ENCODE data around the gene AREL1.
A peak's percentile ranks its signal among the peaks of the same experiment; 100 is the strongest.

Gene AREL1

DNA sequence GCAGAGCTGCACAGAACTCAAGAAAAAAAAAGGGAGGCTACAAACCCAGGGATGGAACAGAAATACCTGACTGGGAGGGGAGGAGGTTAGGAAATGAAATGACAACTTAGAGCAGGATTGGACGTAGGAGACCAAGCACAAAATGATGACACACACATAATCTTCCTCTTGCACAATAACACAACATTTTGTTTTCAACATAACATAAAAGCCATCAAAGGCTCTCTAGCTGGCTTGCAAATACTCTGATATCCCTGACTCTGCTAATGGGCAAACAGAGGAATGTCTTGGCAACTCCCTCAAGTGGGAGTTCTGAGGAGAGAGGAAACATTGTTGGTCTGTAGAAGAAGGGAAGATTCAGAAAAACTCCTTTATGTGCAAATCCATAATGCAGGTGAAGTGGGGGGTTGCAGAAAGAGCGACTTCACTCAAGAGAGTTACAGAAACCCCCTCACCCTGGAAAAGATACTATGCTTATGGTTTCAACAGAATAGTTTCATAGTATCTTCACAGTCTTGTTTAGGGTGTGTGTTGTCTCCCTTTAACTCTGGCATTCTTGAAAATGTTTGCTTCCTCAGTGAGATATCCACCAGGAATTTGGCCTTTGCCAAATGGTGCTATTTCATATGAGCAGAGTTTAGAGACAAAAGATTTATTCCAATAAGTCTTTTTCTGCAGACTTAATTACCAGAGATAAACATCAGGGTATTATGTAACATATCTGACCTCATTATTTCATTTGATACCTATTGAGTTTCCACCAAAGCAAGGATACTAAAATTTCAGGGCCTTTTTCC, 57.1 kb downstream of the AREL1 start:
- DNase-seq, result no peak

DNA sequence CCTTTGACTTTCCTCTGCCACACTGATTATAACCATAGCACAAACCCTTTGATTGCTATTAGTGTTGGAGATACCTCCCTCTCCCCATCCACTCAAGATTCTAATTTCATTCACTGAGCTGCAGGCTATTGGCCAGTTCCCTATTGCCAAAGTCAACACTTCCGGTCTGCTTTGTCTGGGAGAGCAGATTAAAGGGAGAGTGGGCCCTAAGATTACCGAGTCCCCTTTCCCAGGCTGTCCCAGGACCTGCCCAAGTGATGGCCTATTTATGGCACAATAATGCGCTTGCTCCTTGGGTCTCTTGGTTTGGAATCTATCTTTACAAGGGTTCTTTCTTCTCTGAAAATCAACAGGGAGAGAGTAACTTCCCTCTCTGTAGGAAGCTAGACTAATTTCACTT, 57.9 kb downstream of the AREL1 start:
- DNase-seq, result no peak

DNA sequence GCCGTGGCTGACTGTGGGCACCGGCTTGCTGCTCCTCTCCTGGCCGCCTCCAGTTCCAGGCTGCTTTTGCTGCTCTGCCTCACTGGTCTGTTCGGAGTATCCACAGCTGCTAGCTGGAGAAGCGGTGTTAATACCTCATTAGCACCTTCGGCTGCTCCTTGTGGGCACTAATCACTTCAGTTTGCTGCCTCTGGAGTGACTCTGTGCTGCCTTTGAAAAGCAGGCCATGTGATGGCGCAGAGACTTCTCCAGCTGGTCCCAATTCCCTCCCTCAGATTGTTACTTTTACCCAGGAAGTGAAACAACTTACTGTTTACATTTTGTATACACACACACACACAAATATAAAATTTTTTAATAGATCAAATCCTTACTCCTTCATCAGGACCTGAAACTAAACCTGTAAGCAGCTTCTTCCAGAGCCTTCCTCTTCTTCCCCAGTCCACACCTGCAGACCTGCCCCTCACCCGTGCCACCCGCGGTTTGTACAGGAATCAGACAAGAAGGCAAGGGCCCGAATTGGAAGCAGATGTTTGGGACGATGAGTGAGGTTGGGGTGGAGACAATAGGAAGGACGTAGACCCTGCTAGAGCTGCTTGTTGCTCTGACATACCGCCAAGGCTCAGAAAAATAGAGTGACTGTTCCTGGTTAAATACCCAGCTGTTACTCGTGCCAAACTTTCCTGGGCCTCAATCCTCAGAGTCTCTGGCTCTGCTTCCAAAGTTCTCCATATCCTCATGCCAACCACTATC, 59.3 kb downstream of the AREL1 start:
- DNase-seq, result peak; percentile 56

DNA sequence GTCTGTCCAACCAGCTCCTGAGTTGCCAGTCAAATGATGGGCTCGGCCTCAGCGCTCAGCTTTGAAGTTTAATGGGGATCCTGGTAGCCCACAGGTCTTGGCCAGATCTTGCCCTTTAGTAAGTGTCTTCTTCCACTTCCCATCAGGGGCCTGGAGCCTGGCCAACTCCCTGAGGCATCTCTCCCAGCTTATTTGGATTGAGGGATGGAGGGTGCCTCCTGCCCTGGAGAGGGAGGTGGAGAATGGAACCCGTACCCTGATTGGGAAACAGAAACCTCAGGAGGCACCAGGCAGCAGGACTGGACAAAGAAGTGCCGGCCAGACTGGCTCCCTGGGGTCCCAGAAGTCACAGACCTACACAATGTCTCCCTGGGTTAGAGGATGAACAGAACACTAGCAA, 60.3 kb downstream of the AREL1 start:
- no peak for DNase-seq

DNA sequence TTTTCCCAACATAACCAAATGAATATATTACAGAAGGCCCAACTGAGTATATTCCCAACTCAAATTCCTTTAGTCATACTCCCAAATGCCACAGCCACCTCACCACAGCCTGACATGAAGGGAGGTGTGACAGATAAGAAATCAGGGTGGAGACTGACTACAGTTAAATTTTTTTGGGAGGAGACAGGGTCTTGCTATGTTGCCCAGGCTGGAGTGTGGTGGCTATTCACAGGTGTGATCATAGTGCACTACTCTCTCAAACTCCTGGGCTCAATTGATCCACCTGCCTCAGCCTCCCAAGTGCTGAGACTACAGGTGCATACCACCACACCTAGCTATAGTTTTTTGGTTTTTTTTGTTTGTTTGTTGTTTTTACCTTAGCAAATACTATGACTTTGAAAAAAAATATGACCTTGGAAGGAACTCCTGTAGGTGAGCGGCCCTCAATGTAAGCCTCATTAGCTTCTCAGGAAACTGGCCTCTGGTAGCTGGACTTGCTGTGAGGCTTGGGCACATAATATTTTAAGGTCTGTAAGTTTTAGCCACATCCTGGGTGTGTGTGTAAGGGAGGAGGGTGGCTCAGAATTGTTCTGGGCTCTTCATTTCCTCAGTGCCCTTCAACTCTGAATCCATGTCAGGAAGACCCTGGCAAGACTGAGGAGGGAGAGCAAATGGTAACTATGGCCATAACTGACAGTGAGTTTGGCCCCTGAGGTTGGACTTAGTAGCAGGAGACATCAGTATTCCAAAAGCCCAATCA, 61.8 kb downstream of the AREL1 start:
- no peak for DNase-seq

DNA sequence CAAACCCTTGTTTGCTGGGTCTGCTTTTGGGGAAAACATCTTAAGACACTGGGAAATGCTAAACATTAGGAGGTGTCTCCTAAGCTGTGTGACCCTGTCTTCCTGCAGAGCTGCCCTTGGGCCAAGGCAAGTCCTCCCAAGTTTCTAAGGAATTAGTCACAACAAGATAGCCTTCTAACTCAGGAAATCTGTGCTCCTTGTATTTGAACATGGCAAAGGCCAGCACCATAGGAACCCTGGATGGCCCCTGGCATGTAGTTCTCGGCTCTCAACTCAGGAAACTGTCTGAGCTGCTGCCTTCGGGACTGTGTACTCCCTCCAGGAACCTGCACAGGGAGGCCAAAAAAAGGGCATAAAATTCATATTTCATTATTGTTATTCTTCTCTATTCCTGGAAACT, 63.2 kb downstream of the AREL1 start:
- no peak for DNase-seq

DNA sequence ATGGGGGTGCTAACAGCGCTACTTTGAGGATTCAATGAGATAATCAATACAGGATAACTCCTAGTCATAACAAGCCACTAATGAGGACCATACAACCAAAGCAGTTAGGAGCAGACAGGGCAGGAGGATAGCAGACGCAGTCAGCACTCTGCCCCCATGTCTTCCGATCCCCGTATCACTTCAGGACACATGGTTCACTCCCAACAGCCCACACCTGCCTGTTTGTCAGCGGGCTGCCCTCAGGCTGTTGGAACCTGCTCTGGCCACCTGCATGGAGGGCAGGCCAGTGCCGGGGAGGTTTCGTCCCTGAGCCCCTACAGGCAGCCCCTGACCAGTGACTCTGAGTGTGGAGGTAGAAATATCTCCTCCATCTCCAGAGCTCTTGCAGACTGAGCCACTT, 63.7 kb downstream of the AREL1 start:
- DNase-seq, result no peak

DNA sequence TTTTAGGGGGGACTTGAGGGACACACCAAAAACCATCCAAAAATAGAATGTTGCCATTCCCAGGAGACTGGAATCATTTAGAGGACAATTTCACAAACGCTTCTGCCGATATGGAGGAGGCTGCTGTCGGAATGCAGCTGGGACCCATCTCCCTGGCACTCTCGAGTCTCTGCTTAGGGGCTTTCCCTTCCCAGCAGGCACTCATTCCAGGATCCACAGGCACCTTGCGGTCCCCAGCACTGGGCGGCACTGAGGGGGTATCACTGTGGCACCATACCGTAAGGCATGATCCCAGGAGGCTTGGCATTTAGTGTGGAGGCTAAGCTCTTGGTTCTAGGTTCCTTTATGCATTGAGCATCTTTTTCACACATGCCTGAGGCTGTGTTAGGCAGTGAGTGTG, 64.3 kb downstream of the AREL1 start:
- no peak for DNase-seq

DNA sequence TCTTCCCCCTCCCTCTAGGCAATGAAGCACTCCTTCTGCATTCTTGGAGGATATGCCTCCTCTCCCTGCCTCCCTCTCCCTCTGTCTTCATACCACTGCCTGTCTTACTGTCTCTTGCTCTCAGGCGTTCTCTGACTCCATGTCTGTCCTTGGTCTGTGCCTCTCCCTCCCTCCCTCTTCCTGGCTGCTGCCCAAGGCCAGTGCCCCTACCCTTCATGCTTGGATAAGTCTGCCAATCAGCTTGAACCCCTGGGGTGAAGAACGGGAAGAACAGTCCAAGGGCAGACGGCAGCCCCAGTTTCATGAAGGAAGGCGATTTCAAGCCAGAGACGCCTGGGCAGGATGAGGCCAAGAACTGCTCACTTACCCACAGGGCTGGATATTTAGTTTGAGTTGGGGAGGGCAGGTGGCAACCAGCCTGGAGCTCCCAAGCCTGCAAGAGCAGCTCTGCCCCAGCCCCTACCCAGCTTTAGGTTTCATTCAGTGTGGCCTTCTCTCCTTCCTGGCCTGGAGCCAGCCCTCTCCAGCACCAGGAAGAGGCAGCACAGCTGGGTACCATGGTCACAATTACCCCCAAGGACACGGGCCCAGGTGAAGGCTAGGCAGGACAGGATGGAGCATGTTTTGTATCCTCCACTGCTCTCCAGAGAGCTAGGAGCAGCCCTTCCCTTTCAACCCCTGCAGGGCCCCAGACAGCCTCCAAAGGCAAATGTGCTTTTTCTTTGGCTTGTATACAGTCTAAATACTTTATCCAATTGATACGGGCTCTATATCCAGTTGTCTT, 65.0 kb downstream of the AREL1 start:
- DNase-seq, result no peak

DNA sequence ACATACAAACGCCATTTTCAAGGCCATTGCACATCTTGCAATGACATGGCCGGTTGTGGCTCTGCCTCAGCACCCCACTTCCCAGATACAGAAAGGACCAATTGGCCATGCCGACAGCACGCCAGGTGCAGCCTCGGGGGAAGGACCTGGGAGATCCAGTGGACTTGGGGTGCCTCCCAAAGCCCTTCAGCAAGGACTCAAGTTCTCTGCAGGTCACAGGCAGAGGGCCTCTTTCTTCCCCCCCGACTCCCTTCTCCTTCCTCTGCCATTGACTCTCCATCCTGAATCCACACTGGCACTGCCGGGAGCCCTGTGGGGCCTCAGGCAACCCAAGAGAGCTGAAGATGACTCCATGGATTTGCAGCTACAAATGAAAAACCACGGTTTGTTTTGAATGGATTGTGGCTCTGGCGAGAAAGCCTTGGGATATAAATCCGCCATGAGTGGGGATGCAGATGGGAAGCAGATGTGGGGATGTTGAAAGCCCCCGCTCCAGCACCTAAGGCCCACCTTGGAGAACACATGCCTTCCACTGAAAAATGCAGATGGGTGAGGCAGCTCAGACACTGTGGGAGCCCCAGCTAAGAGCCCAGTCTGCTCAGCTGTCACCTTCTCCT, 65.7 kb downstream of the AREL1 start:
- peak; percentile 31 for DNase-seq

DNA sequence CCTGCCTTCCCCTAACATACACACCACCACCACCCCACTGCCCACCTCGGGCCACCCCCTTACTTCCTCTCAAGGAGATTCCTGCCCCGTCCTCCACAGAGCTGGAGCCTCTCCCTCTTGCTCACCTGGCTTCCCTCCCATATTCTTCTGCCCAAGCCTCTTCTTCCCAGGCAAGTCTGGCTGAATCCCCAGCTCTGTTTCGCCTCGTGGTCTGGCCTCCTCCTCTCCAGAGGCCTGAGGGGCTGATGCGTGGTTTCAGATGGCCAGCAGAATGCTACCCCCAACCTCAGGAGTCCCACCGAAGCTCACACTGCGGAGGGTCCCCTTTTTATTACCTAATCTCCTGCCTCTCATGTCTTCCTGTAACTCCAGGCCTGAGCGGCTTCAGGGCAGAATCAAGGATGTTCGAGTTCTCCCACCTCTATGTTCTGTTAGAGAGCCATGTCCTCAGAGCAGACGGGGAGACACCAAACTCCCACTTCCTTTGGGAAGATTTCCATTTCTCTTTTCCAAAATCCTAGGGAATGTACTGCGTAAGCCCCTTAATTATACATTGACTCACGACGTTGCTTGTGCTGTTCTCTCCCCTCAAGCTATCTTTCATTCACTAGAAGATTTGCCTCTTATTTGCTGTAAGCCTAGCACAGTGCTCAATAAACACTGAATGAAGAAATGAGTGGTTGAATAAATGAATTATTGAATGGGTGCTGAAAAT, 67.0 kb downstream of the AREL1 start:
- DNase-seq, result no peak

DNA sequence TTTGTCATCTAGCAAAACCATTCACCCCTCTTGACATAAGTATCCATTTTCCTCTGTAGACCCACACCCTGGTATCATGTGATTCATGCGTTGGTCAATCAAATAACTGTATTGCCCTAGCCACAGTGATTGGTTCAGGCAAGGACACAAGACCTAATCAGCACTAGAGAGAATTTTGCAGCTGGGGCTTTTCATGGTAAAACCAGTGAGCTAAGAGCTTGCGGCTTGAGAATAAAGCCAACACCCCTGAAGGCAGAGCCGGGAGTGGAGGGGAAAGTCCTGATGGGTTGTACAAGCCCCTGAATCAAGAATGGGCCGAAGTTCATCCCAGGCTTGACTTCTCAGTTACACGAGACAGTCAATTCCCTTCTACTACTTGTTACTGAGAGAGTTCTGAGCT, 67.6 kb downstream of the AREL1 start:
- DNase-seq, result peak; percentile 59

DNA sequence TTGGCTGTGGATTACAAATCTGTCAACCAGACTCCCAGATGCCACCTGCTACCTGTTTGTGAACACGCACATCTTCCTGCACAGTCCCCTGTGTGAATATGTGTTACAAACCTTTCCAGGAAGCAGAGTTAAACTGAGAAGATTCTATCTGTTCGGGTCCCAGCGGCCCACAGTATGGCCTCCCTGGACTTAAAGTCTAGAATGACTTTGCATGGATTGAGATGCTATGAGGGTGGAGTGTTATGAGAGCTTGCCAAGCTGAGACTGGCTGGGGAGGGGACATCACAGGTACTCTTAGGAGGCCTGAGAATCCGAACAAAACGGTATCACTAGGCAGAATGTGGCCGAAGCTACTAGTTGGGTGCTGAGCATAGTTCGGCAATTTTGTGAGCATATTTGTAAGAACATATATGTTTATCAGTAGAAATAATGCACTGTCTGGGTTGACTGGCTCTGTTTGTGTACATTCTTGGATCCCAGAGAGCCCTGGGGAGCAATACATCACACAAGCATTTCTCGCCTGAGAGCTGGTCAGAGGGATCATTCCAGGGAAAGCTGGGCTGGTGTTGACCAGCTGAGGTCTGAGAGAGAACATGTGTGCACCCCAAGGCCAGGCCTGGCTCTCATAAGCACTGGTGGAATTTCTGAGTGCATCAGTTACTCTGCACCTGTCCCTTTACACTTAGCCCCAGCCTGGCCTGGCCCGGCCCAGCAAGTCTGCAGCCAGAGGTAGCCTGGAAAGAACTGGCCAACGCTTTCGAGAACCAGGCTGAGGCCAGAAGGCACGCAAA, 71.1 kb downstream of the AREL1 start:
- no peak for DNase-seq

DNA sequence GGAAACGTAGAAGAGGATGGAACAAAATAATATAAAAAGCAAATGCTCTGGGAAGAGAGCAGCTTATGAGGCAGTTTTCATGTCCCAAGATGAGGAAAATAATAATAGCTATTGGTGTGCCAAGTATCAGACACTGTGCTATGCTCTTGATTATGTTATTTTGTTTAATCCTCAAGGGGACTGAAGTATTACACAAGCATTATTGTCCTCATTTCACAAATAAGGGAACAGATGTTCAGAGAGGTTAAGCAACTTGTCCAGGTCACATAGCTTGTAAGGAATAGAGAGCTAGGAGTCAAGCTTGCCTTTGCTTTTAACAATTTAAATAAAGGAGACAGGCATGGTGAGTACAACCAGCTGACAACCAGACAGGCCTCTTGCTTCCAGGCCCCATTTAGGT, 73.9 kb downstream of the AREL1 start:
- peak; percentile 51 for DNase-seq

DNA sequence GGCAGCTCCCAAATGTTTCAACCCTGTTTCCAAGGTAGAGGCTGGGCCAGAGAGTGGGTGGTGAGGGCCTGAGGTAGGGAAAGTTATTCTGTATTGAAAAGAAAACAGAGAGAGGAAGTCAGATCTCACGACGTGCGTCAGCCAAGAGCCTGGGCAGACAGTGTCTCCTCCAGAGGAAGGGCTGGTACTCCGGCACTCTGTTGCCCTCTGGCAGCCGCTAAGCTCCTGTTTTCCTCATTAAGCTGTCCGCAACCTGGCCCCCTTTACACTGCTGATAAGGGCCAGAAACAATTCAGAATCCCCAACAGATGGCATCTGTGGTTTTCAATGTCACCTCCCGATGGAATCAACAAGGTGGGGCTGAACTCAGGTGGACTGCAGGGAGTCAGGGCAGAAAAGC, 74.8 kb downstream of the AREL1 start:
- DNase-seq, result peak; percentile 99

DNA sequence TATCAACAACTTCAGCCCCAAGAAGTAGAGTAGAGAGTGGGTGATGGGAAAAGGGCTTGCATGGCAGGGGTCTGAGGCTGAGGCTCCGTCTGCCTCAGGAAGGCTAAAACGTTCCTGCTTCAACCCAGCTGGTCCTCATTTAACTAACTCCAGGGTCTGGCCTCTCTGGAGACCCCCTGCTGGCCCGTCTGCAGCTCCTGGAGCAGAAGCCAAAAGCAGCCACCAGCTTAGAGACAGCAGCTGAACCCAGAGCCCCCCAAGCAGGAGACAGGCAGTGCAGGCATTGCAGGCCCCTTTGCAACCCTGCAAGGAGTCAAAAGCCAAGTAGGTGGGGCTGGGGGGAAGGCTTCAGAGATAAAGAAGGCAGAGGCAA, 75.7 kb downstream of the AREL1 start:
- peak; percentile 81 for DNase-seq

DNA sequence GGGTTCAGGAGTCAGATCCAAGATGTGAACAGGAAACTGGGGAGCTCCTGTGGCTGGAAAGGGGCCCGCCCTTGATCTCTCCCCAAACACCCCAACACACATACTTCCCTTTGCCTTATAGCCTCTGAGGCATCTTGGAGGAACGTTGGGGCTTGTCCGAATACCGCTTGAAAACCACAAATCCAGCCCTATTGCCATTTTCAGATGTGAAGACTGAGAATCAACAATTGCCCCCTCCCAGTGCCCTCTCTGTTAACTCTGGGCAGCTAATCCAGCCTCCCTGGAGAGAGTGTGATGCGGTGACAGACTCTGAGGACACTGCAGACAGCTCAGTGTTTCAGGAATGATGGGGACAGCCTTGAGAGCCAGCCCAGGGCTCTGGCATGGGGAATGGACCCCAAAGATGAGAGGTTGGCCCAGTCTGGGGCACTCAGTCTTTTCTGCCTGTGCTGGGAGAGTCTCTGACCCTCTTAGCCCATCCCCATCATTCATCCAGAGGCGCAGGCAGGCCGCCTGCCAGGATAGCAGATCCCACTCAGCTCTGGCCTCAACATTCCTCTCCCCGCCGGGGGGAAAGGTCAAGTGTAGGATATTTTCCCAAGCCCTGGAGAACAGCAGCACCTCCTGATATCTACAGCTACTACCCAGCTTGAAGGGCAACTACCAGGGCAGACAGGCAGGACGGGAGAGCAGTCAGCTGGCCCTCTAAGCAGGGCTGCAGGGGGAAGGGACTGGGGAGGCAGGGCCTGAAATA, 76.3 kb downstream of the AREL1 start:
- DNase-seq, result peak; percentile 61

DNA sequence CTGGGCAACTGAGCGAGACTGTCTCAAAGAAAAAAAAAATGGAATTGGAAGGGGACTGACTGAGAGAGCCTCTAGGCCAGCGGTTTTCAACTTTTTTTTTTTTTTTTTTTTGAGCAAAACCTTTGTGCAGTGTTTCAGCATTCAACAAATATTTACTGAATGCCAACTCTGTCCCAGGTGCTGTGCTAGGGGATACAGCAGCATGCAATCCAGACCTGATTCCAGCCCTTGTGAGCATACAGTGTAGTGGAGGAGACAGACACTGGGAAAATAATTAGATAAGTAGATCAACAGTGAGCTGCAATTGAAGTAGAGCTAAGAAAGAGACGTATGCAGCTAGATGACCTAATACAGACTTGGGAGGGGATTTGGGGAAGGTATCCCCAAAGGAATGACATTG, 77.0 kb downstream of the AREL1 start:
- DNase-seq, result peak; percentile 86

DNA sequence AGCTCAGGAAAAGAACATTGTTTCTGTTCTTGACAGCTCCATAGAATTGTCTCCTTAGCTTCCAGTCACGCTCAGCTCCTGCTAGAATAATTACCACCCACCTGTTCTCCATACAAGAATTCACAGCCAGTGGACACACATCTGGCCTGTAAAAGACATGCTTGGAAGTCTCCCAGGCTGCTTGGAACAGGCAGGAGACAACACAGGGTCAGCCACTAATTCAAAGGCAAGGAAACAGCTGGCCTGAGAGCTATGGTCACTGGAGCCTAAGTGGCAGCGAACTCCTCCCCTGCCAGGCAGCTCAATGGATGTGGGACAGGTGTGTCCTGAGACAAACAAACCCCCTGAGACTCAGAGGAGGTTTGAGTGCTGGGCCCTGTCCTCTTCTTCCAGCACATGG, 77.9 kb downstream of the AREL1 start:
- DNase-seq, result peak; percentile 86

DNA sequence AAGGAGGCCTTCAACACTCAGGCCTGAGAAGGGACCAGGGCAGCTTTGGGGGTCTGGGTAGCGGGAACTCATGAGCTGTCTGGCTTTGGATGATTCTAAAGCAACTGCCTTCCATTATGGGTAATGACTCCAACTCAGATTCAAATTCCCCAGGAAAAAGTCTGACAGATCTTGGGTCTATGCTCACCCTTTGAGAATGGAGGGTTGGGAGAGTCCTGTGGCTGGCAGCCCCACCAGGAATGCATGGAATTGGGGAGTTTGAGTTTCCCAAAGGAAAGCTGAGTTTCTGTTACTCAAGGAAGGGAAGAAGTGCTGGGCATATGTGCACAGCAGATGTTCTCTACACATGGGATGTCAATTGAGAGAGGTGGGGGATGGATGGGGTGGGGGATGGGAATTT, 78.4 kb downstream of the AREL1 start:
- peak; percentile 88 for DNase-seq

Data from NCI-H82 (cell line).